ENCODE results near the gene PCGF3.

GRCh38 chr4:733631-733980, 28.0 kb downstream of the PCGF3 start:
- TF ChIP-seq ATF3 (IDR thresholded peaks at IDR 0.05), result no peak
- no peak for TF ChIP-seq CTCF (IDR thresholded peaks at IDR 0.05; ENCODE audit: low read depth, low read length, missing input control)
